HG03066 (cell line): ENCODE results near the gene NYAP1.
"Not testable (repeated sequence)": the region's sequence is repeated elsewhere in the genome, so short reads cannot be mapped to it uniquely, and the experiment has no call there.

ENCODE experiments used
- ATAC-seq: cut with Tn5 transposase; IDR thresholded peaks from one replicate; pipeline ENCODE4 v1.9.1; 2021; ENCODE audit warnings: low read depth; ENCODE audit not compliant: unreplicated experiment

Gene NYAP1

GRCh38 chr7:100481466-100481865 is 2.3 kb upstream of the NYAP1 start:
- ATAC-seq, result no peak

GRCh38 chr7:100482728-100483089 is 1.0 kb upstream of the NYAP1 start:
- ATAC-seq, result no peak

- peak; percentile 47 for ATAC-seq
Observed at GRCh38 chr7:100483090-100483721, 521 bp upstream of the NYAP1 start.

GRCh38 chr7:100484673-100485045 is 932 bp downstream of the NYAP1 start:
- ATAC-seq, result no peak

- ATAC-seq, result no peak
Observed at GRCh38 chr7:100485471-100485876, 1.7 kb downstream of the NYAP1 start.

- ATAC-seq, result no peak
Observed at GRCh38 chr7:100486111-100486636, 2.4 kb downstream of the NYAP1 start.

GRCh38 chr7:100486753-100487446 is 3.2 kb downstream of the NYAP1 start:
- ATAC-seq, result no peak

GRCh38 chr7:100488333-100489095 is 4.8 kb downstream of the NYAP1 start:
- ATAC-seq, result no peak

- no peak for ATAC-seq
Observed at GRCh38 chr7:100489121-100489520, 5.4 kb downstream of the NYAP1 start.

- no peak for ATAC-seq
Observed at GRCh38 chr7:100489824-100490223, 6.1 kb downstream of the NYAP1 start.

- ATAC-seq, result no peak
Observed at GRCh38 chr7:100490483-100491191, 6.9 kb downstream of the NYAP1 start.

- no peak for ATAC-seq
Observed at GRCh38 chr7:100491192-100491578, 7.5 kb downstream of the NYAP1 start.

- ATAC-seq, result no peak
Observed at GRCh38 chr7:100492738-100493475, 9.2 kb downstream of the NYAP1 start.

- no peak for ATAC-seq
Observed at GRCh38 chr7:100493476-100494264, 9.9 kb downstream of the NYAP1 start.

- ATAC-seq, result no peak
Observed at GRCh38 chr7:100496509-100496908, 12.8 kb downstream of the NYAP1 start.

GRCh38 chr7:100500743-100501142 is 17.0 kb downstream of the NYAP1 start:
- not testable (repeated sequence) for ATAC-seq

GRCh38 chr7:100504031-100504430 is 20.3 kb downstream of the NYAP1 start:
- not testable (repeated sequence) for ATAC-seq

GRCh38 chr7:100504887-100505611 is 21.3 kb downstream of the NYAP1 start:
- ATAC-seq, result no peak
